ENCODE results near the gene NADK2. TPM values are rescaled to one million over a fixed set of nuclear protein-coding genes. Genes with fewer than 3 reads are reported as not detected.

Gene NADK2
- total RNA-seq, 1 experiment from 2014 or later: 21.2 TPM

- no peak for TF ChIP-seq SRF (IDR thresholded peaks at IDR 0.05; ENCODE audit: low read depth)
- no peak for TF ChIP-seq ELF1 (IDR thresholded peaks at IDR 0.05; ENCODE audit: borderline replicate concordance, low read depth)
- no peak for TF ChIP-seq ATF3 (IDR thresholded peaks at IDR 0.05)
- no peak for TF ChIP-seq FOSL1 (IDR thresholded peaks at IDR 0.05; ENCODE audit: low read depth)
- TF ChIP-seq SP1 (IDR thresholded peaks at IDR 0.05; ENCODE audit: low read depth): no peak
- no peak for TF ChIP-seq CEBPB (IDR thresholded peaks at IDR 0.05; ENCODE audit: low read depth)
- CTCF ChIA-PET: no interaction called here
- intact Hi-C loops (cut with micrococcal nuclease): no loop called here
Measured at GRCh38 chr5:36181774-36182173, 60.0 kb downstream of the NADK2 start.

GRCh38 chr5:36180556-36181350 is 61.0 kb downstream of the NADK2 start:
- DNase-seq (ENCODE audit: low read depth, low spot score): no peak
- BruUV-seq (replicated peaks): no TSS peak

More at GRCh38 chr5:36181774-36182173, 60.0 kb downstream of the NADK2 start:
- DNase-seq (ENCODE audit: low read depth, low spot score): no peak
- Histone ChIP-seq H3K4me3 (replicated peaks in 1 of 2; ENCODE audit: low read depth in 1 of 2, low read length in 2 of 2) (no peak overlapping the region), H3K9me2 (ENCODE audit: insufficient read depth) (no peaks in the 10 kb centered on the region), H3K9ac (ENCODE audit: low read length) (no peak overlapping the region), H3K4me1 (ENCODE audit: control insufficient read depth in 1 of 2, insufficient read depth in 2 of 2, low read length in 2 of 2) (no peaks in the 10 kb centered on the region), H3K27me3 (ENCODE audit: insufficient read depth, low read length) (no peaks in the 10 kb centered on the region), H3K79me2 (ENCODE audit: insufficient read depth, low read length) (no peaks in the 10 kb centered on the region), H2AFZ (ENCODE audit: low read depth, low read length, poor library complexity, severe bottlenecking) (no peak overlapping the region), H3K36me3 (ENCODE audit: control insufficient read depth in 1 of 2, insufficient read depth in 2 of 2, low read length in 2 of 2) (peaks cover 11 to 18% of the 10 kb centered on the region in 2 experiments; a peak in 2 of 4 replicates), H3K9me3 (ENCODE audit: control insufficient read depth in 1 of 2, insufficient read depth in 1 of 2, low read depth in 1 of 2, low read length in 2 of 2) (no peaks in the 10 kb centered on the region), H4K20me1 (ENCODE audit: insufficient read depth) (no peaks in the 10 kb centered on the region), H3K4me2 (ENCODE audit: low read length) (no peak overlapping the region), H3K27ac (ENCODE audit: low read depth, low read length) (no peak overlapping the region)
- RAD21 ChIA-PET (ENCODE audit: low non-redundant PET in 1 of 2, low total read pairs in 2 of 2, uncharacterized antibody in 2 of 2, unreplicated experiment in 2 of 2): no interaction called here
- no peak for ATAC-seq
- POLR2A ChIA-PET: no interaction called here
- BruUV-seq (replicated peaks): no TSS peak

More at GRCh38 chr5:36180556-36181350, 61.0 kb downstream of the NADK2 start:
- Histone ChIP-seq H3K4me3 (replicated peaks in 1 of 2; ENCODE audit: low read depth in 1 of 2, low read length in 2 of 2) (no peak overlapping the region), H4K20me1 (ENCODE audit: insufficient read depth) (no peaks in the 10 kb centered on the region), H3K4me2 (ENCODE audit: low read length) (no peak overlapping the region), H3K9ac (ENCODE audit: low read length) (no peak overlapping the region), H3K4me1 (ENCODE audit: control insufficient read depth in 1 of 2, insufficient read depth in 2 of 2, low read length in 2 of 2) (no peaks in the 10 kb centered on the region), H3K27me3 (ENCODE audit: insufficient read depth, low read length) (no peaks in the 10 kb centered on the region), H3K9me3 (ENCODE audit: control insufficient read depth in 1 of 2, insufficient read depth in 1 of 2, low read depth in 1 of 2, low read length in 2 of 2) (no peaks in the 10 kb centered on the region), H3K79me2 (ENCODE audit: insufficient read depth, low read length) (no peaks in the 10 kb centered on the region), H3K27ac (ENCODE audit: low read depth, low read length) (no peak overlapping the region), H3K36me3 (ENCODE audit: control insufficient read depth in 1 of 2, insufficient read depth in 2 of 2, low read length in 2 of 2) (peaks cover 11 to 18% of the 10 kb centered on the region in 2 experiments; a peak in 2 of 4 replicates), H2AFZ (ENCODE audit: low read depth, low read length, poor library complexity, severe bottlenecking) (no peak overlapping the region), H3K9me2 (ENCODE audit: insufficient read depth) (no peaks in the 10 kb centered on the region)
- RAD21 ChIA-PET (ENCODE audit: low non-redundant PET in 1 of 2, low total read pairs in 2 of 2, uncharacterized antibody in 2 of 2, unreplicated experiment in 2 of 2): no interaction called here
- intact Hi-C loops (cut with micrococcal nuclease): no loop called here
- TF ChIP-seq EZH2phosphoT487 (IDR thresholded peaks at IDR 0.05; ENCODE audit: borderline replicate concordance) (no peak), REST (IDR thresholded peaks at IDR 0.05; ENCODE audit: low read depth) (no peak), SP1 (IDR thresholded peaks at IDR 0.05; ENCODE audit: low read depth) (no peak), ZFX (IDR thresholded peaks at IDR 0.05) (no peak), ATF3 (IDR thresholded peaks at IDR 0.05) (no peak), ZNF274 (IDR thresholded peaks at IDR 0.05; ENCODE audit: low read depth, low read length) (no peak), CEBPB (IDR thresholded peaks at IDR 0.05; ENCODE audit: low read depth) (no peak), JUND (IDR thresholded peaks at IDR 0.05) (no peak), EGR1 (IDR thresholded peaks at IDR 0.05; ENCODE audit: low read depth) (no peak), CTCF (IDR thresholded peaks at IDR 0.05 in 2 of 3, conservative IDR thresholded peaks at IDR 0.05 in 1 of 3; ENCODE audit: borderline replicate concordance in 1 of 3, insufficient read depth in 1 of 3, low read depth in 2 of 3, low read length in 2 of 3) (no peak), ELF1 (IDR thresholded peaks at IDR 0.05; ENCODE audit: borderline replicate concordance, low read depth) (no peak)
- no peak for ATAC-seq
- CTCF ChIA-PET: interaction anchor here (0.8 kb wide), 1 partner anchor 9 kb away, joined by 3 read pairs; no protein-coding TSS in a partner anchor
- POLR2A ChIA-PET: no interaction called here

All from HCT116 (cell line).